ENCODE results near the gene SPON2. TPM values are rescaled to one million over a fixed set of nuclear protein-coding genes. Genes with fewer than 3 reads are reported as not detected.

Gene SPON2
- total RNA-seq, 1 experiment from 2014 or later, result 2.3 TPM

GRCh38 chr4:1210241-1210841 is 38.0 kb upstream of the SPON2 start:
- no peak overlapping the region for H2AFZ ChIP-seq (ENCODE audit: low read length)
- no peaks in the 10 kb centered on the region for H3K9me3 ChIP-seq (ENCODE audit: control insufficient read depth, low read depth, low read length)
- no peaks in the 10 kb centered on the region for H3K4me1 ChIP-seq (ENCODE audit: insufficient read depth, low read length)
- no CpG with 5 or more reads among the region's 22 CpGs for WGBS (ENCODE audit: extremely low coverage, insufficient read length, low lambda C conversion rate)
- no peak overlapping the region for H2BK12ac ChIP-seq (ENCODE audit: insufficient read length, low read depth, low read length)
- no peak overlapping the region for H2AK5ac ChIP-seq (ENCODE audit: insufficient read length, low read length)
- H3K79me1 ChIP-seq (ENCODE audit: insufficient read depth, low read depth, low read length, poor library complexity, severe bottlenecking), result no peaks in the 10 kb centered on the region
- no peak overlapping the region for H2BK120ac ChIP-seq (ENCODE audit: low read depth, low read length, poor library complexity, severe bottlenecking)
- H4K91ac ChIP-seq (ENCODE audit: insufficient read length, low read depth, low read length), result no peak overlapping the region
- Mint-ChIP-seq H3K4me3 (no peak overlapping the region), H3K9me3 (no peaks in the 10 kb centered on the region), H3K36me3 (ENCODE audit: insufficient read depth in 1 of 3, low read depth in 3 of 3) (peaks cover 2 to 19% (median 16%) of the 10 kb centered on the region in 3 experiments; a peak in 6 of 7 replicates), H3K4me1 (no peaks in the 10 kb centered on the region), H3K27me3 (ENCODE audit: low read depth) (no peaks in the 10 kb centered on the region), H3K27ac (no peak overlapping the region)
- no peak overlapping the region for H3K27ac ChIP-seq (ENCODE audit: insufficient read length, low read depth, low read length)
- no peaks in the 10 kb centered on the region for H3K79me2 ChIP-seq (ENCODE audit: insufficient read depth, low read length)
- no peak overlapping the region for H3T11ph ChIP-seq (ENCODE audit: low read length)
- H3K18ac ChIP-seq (ENCODE audit: insufficient read length, low read depth, low read length), result no peak overlapping the region
- H2BK20ac ChIP-seq (ENCODE audit: low read depth, low read length, poor library complexity, severe bottlenecking), result no peak overlapping the region
- no peak overlapping the region for H3K4ac ChIP-seq (ENCODE audit: low read depth, low read length)
- H2BK15ac ChIP-seq (ENCODE audit: low read depth, low read length), result no peak overlapping the region
- no peaks in the 10 kb centered on the region for H4K20me1 ChIP-seq (ENCODE audit: control insufficient read depth, insufficient read depth, insufficient read length)
- H3K9ac ChIP-seq (ENCODE audit: extremely low read depth, insufficient read length, low read length), result no peak overlapping the region
- no peak overlapping the region for H4K8ac ChIP-seq (replicated peaks; ENCODE audit: insufficient read length, low read depth, low read length)
- no peaks in the 10 kb centered on the region for H3K27me3 ChIP-seq (ENCODE audit: insufficient read depth, low read length)
- H3K4me2 ChIP-seq (ENCODE audit: insufficient read depth, insufficient read length, low read length), result no peak overlapping the region
- no peak overlapping the region for H3K56ac ChIP-seq (ENCODE audit: insufficient read length, low read depth, low read length)
- H2BK5ac ChIP-seq (ENCODE audit: insufficient read length, low read length), result no peak overlapping the region
- H3K23ac ChIP-seq (ENCODE audit: insufficient read length, low read depth, low read length), result no peak overlapping the region
- no peak for DNase-seq
- H3K23me2 ChIP-seq (ENCODE audit: insufficient read length, low read depth, low read length, poor library complexity, severe bottlenecking), result peaks cover 3% of the 10 kb centered on the region
- H4K5ac ChIP-seq (ENCODE audit: insufficient read length, low read depth, low read length), result no peak overlapping the region
- no peak for TF ChIP-seq CTCF (conservative IDR thresholded peaks at IDR 0.05)
- no peak overlapping the region for H3K14ac ChIP-seq (ENCODE audit: insufficient read depth, low read length)

Data from H9 (cell line).